Smooth muscle cell of trachea (primary cell): ENCODE results near the gene CNPY4. TPM values are rescaled to one million over a fixed set of nuclear protein-coding genes. Genes with fewer than 3 reads are reported as not detected.

Experiments used
- total RNA-seq: library from RNA; depleted of rRNA; stranded (reverse); fragments of >200 nt; gene quantifications from 2 replicates; pipeline ENCODE4 v1.2.1, GENCODE V29; 2014

Gene CNPY4
- total RNA-seq: 31.3 and 37.7 TPM in 2 replicates

DNA sequence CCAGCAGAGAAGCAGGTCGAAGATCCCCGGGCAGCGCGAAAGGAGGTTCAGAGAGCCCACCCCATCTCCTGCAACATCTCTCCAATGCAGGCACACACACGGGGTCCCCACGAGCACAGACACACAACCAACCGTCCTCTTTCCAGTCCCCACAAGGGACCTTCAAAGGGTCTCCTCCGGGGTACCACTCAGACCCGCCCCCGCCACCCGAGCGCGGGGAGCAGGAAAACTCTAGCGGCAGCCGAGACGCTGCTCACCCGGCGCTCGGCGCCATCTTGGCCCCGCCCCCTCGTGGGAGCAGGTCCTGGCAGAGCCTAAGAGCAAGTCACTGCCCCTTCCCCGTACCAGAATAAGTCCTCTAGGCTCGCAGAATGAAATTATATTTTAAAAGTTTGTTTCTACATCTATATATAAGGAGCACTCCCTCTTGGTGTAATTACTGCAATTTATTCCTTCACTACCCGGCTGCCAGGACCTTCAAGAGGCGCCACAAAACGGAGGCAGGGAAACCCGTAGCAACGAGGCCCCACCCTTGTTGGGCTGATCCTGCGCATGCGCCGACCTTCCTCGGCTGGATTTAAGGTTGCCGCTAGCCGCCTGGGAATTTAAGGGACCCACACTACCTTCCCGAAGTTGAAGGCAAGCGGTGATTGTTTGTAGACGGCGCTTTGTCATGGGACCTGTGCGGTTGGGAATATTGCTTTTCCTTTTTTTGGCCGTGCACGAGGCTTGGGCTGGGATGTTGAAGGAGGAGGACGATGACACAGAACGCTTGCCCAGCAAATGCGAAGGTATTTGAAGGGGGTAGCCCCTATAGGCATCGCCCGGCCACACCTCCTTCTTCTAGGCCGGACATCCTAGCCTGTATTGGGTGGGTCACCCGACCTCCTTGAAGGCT lies at the start of gene CNPY4, which contains the start of gene TAF6:
Gene CNPY4, plus strand, starts transcription at position 563 of the 898 bp plus-strand sequence. Its CDS starts 111 bp downstream, at position 674.
Gene TAF6, minus strand, starts transcription at position 287 of the 898 bp plus-strand sequence. CDS start 5,149 bp downstream, outside the sequence.

GRCh38 chr7:100081535-100082102 lies 37.8 kb upstream of the CNPY4 start, which contains the start of gene ZNF3:
ZNF3 (minus strand) TSS chr7:100081723; CDS start chr7:100077357, 4,366 bp downstream.

DNA sequence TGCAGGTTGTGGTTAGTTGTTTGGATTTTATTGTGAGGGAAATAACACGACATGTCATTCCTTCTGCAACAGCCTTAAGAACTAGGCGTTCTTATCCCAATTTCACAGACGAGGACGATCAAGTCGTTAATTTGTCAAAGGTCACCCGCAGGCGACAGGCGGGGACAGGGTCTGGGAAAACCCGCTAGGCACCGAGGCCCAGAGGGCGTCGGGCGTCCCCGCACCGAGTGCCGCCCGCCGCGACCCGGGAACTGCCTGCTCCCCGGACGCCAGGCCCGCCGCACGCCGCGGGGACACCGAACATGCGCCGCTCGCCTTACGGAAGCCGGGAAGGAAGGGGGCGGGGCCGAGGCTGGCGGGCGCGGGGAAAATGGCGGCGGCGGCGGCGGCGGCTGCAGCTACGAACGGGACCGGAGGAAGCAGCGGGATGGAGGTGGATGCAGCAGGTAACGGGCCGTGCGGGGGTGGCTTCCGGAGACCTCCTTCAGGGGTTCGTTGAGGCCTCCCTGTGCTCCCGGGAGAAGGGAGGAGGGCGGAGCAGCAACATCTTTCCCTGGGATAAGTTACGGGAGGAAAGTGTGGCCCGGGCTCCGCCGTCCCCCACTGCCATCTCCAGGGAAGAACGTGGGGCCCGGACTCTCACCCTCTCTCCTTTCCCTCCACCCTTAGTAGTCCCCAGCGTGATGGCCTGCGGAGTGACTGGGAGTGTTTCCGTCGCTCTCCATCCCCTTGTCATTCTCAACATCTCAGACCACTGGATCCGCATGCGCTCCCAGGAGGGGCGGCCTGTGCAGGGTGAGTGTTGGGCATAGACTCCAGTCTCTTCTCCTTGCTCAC lies 30.6 kb upstream of the CNPY4 start, which contains the start of gene COPS6:
Gene COPS6, plus strand, starts transcription at position 349 of the 837 bp plus-strand sequence. Its CDS starts 22 bp downstream, at position 371.

DNA sequence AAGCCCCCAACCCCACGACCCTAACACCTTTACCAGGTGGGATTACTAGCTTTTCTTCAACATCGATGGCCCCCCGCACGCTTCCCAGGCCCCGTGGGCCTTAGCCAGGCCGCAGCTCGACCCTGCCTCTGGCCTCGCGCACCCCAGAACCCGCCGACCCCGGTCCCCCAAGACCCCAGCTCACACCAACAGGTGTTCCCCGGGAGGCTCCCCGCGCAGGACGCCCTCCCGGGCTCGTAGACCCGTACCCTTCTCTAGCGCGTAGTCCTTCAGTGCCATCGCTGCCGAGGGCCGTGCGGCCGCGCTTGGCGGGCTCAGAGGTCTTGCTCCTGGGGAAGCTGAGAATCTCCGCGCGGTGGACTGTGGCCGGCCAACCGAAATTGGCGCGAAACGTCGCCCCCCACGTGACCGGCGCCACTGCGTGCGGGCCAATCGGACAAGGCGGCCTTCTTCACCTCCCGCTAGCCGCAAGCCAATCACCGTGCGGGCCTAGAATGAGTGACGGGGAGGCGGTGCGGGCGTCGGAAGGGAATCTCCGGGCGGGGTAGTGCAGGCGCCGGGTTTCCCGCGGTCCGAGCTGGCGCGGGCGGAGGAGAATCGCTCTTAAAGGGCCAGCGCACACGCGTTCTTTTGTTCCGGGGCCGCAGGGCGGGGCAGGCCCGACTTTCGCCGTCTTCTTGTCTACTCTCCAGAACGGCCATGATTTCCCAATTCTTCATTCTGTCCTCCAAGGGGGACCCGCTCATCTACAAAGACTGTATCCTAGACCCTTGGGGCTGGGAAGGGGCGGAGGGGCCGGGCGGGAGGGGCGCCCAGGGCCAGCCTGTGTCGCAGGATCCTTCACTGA lies 18.2 kb upstream of the CNPY4 start, which contains the start of the genes AP4M1 and MCM7:
Gene AP4M1, plus strand, starts transcription at position 628 of the 847 bp plus-strand sequence. Its CDS starts 72 bp downstream, at position 700.
Gene MCM7, minus strand, starts transcription at position 382 of the 847 bp plus-strand sequence. Its CDS starts 103 bp downstream, at position 279.

GRCh38 chr7:100126931-100127865 lies 7.8 kb downstream of the CNPY4 start, which contains the start of gene MBLAC1:
MBLAC1 (plus strand) TSS chr7:100126967; CDS start chr7:100127396, 429 bp downstream.

DNA sequence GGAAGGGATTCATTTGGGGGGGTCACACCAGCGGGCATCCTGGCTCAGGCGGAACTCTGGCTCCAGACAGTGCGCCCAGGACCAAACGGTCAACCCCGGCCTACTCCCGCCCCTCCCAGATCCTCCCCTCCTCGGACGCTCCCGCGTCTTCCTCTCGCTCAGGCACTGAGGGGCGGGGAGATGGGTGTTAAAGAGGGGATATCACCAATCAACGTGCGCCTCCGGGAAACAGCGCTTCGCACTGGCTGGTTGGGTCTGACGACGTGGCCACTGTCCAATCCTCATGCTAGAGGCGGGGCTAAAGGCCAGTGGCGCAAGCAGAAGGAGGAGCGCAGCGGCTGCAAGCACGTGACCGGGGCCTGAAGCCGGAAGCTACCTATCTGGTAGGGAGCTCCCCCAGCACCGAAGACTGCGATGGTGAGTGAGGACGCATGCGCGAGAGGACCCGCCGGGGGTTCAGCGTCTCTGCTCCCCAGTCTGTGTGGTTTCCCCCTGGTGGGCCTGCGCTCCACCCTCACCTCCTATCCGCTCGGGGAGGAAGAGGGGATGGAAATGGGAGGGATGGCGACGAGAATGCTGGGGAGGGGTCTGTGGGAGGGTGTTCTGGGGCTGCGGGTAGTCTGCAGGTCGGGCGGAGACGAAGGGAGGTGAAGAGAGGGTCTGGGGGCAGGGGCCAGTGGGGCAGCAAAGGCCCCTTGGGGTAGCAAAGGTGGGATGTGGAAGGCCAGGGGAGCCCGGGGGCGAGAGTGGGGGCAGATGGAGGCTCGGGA lies 29.3 kb downstream of the CNPY4 start, which contains the start of gene LAMTOR4:
Gene LAMTOR4, plus strand, starts transcription at position 360 of the 770 bp plus-strand sequence. Its CDS starts 55 bp downstream, at position 415.

DNA sequence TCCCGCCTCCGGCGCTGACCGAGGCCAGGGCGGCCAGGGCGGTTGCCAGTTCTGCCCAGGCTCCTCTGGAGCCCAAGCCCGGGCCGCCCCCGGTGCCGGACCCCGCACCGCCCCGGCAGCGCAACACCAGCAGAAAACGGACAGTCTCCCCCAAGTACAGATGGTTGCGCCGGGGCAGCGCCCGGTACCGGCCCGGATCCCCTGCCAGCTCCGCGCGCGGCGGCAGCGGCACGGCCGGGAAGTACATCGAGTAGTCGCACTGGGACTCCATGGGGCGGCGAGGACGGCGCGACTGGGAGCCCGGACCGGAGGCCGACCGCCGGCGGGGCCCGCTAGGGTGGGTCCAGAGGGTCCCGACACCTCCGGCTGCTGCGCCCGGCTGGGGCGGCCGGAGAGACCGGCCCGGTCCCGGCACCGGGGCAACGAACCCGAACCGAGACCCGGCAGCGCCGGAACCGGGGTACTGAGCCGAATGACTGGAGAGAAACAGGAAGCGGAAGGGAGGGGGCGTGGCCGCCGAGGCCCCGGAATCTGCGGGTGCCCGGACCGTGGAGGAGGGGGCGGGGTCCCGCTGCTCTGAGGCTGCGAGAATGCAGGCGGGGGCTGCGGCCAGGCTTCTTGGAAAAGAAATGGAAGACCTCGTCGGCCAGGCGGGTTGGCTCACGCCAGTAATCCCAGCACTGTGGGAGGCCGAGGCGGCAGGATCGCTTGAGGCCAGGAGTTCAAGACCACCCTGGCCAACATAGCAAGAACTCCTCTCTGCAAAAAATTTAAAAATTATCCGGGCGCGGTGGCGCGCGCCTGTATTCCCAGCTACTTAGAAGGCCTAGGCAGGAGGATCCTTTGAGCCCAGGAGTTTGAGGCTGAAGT lies 39.0 kb downstream of the CNPY4 start, which contains the start of gene TRAPPC14:
Gene TRAPPC14, minus strand, starts transcription at position 495 of the 870 bp plus-strand sequence. Its CDS starts 224 bp downstream, at position 271.

Other genes with a start within 250 kb of the CNPY4 start
- gene OR2AE1, start 242.6 kb upstream of the CNPY4 start, total RNA-seq: not detected in 2 replicates
- 38.3 and 46.0 TPM in 2 replicates for gene TRIM4, start 200.1 kb upstream of the CNPY4 start, total RNA-seq
- gene GJC3, start 190.0 kb upstream of the CNPY4 start, total RNA-seq: not detected in 2 replicates
- not detected in 2 replicates for gene AZGP1, start 143.6 kb upstream of the CNPY4 start, total RNA-seq
- gene ZKSCAN1, start 104.0 kb upstream of the CNPY4 start, total RNA-seq: 44.7 and 48.1 TPM in 2 replicates
- 10.2 and 13.9 TPM in 2 replicates for gene ZSCAN21, start 69.9 kb upstream of the CNPY4 start, total RNA-seq
- 24.9 and 32.3 TPM in 2 replicates for gene ZNF3, start 37.9 kb upstream of the CNPY4 start, total RNA-seq
- 74.6 and 113 TPM in 2 replicates for gene COPS6, start 30.7 kb upstream of the CNPY4 start, total RNA-seq
- gene MCM7, start 18.2 kb upstream of the CNPY4 start, total RNA-seq: 16.7 and 118 TPM in 2 replicates
- 33.2 and 53.1 TPM in 2 replicates for gene AP4M1, start 18.0 kb upstream of the CNPY4 start, total RNA-seq
- 65.5 and 69.7 TPM in 2 replicates for gene TAF6, start 276 bp upstream of the CNPY4 start, total RNA-seq
- gene MBLAC1, start 7.3 kb downstream of the CNPY4 start, total RNA-seq: 2.5 and 3.6 TPM in 2 replicates
- gene LAMTOR4, start 29.3 kb downstream of the CNPY4 start, total RNA-seq: 59.9 and 108 TPM in 2 replicates
- gene TRAPPC14, start 39.1 kb downstream of the CNPY4 start, total RNA-seq: 4.8 and 7.1 TPM in 2 replicates
- gene GAL3ST4, start 49.0 kb downstream of the CNPY4 start, total RNA-seq: 4.1 and 12.7 TPM in 2 replicates
- 1.8 and 2.6 TPM in 2 replicates for gene GPC2, start 57.7 kb downstream of the CNPY4 start, total RNA-seq
- 0.66 and 1.6 TPM in 2 replicates for gene STAG3, start 58.3 kb downstream of the CNPY4 start, total RNA-seq
- 0.17 TPM in 1 of 2 replicates, not detected in the other for gene PVRIG, start 100.3 kb downstream of the CNPY4 start, total RNA-seq
- not detected in 2 replicates for gene SPDYE3, start 188.1 kb downstream of the CNPY4 start, total RNA-seq
- 7.8 and 8.9 TPM in 2 replicates for gene PILRB, start 238.5 kb downstream of the CNPY4 start, total RNA-seq